HG03354 (cell line): ENCODE results near the gene UFSP2.

Experiments
- ATAC-seq: cut with Tn5 transposase; IDR thresholded peaks from one replicate; pipeline ENCODE4 v1.9.1; 2021; ENCODE audit warnings: mild to moderate bottlenecking; ENCODE audit not compliant: unreplicated experiment, poor library complexity, severe bottlenecking

The UFSP2 gene

DNA sequence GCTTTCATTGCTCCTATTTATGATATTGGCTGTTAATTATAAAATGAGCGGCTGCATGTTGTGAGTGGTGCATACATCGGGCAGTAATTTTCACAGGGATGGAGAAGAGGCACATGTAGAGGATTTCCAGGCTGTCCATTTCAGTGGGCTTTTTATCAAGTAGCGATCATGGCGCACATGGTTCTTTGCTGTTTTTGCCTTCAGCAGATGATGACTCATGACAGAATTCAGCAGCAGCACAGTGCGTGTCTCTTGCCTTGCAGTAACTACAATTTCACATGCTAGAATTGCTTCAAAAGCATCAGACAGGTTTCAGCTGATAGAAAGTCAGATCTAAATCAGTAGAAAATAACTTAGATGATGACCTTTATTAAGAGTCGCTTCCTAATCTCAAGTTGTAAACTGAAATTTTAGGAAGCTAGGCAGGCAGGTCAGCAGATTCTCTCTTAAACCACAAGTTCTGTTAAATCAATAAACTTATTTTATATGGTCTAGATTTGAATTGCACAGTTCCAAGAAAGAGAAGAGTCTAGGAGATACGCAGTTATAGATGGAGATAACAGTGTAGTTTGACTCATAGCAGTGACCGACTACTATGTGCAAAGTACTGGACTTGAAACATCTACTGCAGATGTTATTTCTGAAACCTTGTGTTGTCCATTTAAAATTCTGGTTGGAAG is 65.9 kb downstream of the UFSP2 start:
- ATAC-seq, result no peak

DNA sequence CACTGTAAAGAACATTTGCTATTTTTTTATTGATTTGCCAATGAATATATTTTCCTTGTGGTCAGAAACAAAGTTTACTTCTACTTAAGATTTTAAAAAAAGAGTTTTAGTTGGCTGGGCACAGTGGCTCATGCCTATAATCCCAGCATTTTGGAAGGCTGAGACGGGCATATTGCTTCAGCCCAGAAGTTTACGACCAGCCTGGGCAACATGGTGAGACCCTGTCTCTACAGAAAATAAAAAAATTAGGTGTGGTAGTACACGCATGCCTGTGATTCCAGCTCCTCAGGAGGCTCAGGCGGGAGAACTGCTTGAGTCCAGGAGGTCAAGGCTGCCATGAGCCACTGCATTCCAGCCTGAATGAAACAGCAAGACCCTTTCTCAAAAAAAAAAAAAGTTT is 66.8 kb downstream of the UFSP2 start:
- ATAC-seq, result no peak

DNA sequence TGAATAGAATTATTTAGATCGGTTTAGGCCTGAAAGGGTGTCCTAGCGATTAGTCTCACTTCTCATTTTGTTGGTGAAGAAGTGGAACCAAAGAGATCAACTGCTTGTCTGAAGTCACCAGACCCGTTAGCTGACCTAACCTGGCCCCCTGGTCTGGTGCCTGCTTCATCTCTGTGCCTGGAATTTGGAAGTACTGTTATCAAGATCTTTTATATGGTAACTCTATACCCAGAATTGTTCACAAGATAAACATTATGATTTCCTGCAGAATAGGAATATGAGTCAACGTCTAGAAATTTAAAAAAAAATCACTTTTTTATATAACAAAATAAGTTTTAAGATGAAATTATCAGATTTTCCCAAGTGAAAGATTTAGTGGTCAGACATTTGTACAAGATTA is 67.2 kb downstream of the UFSP2 start:
- no peak for ATAC-seq

DNA sequence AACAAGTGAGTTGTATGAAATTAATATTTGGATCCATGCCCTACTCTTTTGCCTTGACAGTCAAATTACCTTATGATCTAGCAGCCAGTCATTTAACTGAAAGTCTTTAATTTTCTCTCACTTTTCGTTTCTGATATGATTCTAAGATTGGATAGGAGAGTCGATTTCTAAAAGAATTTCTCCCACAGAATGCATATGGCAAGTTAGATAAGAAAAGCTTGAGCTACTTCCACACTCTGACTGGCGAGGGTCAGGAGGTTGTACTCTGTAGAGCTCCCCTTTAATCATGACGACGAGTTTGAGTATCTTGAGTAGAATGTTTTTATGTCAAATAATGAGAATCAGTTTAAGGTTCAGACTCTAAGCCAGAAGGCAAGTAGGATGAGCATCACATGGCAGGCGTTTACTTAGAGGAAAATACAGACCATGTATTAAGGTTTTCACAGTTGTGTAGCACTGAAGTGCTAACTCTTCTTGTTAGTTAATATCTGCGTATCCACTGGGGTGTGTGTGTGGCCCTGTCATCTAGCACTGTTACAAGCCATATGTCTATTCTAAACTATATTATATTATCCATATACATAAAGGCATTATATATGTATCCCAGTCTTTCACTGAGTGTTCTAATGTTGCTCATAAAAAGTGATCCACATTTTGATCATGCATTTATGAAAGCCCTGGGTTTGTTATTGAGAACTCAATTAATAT is 67.9 kb downstream of the UFSP2 start:
- ATAC-seq, result no peak

DNA sequence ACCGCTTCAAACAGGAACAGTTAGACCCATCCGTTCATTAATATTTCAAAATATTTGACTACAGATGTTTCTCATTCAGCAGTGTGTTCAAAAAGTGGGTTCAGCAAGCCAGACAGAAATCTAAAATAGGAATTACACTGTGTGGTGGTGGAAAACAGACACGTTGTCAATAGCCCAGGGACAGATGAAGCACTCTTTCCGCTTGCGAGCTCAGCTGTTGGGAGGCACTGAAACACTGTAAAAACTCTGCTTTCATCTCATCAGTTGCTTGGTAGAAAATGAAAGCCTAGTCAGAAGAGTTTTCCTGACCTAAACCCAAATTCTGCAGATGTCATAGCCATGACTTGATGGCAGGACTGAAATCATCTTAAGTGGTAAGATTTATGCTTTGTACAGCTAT is 68.6 kb downstream of the UFSP2 start:
- ATAC-seq, result no peak

DNA sequence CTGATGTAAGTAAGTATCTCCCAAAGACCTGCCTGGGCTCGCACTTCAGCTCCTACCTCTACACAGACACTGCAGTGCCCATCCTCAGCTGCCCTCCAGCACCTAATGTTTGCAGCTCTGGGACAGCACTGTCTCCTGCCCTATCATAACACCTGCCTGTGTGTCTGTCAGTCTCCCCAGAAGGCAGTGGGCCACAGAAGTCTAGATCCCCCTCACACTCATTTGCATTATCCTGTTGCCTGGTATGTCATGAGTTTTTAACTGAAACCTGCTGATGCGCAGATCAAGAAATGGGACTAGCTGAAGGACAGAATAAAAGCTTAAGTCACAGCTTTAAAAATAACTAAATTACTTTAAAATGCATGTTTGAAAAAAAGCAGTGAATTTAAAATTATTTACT is 73.0 kb downstream of the UFSP2 start:
- no peak for ATAC-seq

DNA sequence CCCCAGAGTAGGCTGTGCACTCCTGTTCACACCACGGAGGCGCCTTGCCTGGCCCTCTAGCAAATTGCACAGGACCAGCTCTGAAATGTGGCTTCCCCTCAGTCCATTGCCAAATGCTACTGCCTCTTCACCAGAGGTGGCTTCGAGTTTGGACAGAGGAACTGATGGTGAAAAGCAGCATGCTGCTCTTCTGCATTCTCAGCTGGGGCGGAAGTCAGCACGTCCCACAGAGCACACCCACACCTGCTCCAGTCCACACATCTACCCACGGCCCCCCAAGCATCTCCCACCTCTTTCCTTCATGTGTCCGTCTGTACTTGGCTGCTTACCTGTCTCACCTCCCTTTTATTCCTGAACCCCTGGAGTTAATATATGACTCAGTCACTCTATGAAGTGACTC is 73.6 kb downstream of the UFSP2 start:
- ATAC-seq, result no peak

DNA sequence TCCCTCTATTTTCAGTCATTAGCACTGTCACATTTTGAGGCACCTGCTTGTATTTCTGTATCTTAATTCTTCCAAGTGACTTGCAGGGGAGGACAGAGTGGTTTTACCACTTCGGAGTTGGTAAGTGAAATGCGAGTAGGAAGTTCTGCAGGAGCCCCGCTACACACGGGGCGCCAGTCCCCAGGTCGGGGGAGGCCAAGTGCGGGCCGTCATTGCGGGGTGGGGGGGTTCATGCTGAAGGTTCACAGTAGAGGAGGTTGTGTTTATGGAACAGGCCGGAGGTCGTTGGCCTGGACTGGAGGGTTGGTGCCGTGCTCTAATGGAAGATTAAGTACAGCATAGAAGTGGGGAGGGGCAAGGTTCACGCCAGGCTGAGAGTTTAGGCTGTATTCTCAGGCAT is 74.1 kb downstream of the UFSP2 start:
- no peak for ATAC-seq
